GM19099 (cell line): ENCODE measurements around the gene CARHSP1.

Experiments
- POLR2A ChIP-seq: IDR thresholded peaks from 3 replicates; pipeline ENCODE4 v1.6.1; 2011; ENCODE audit warnings: low read depth; ENCODE audit not compliant: insufficient read length; ENCODE audit errors: extremely low read depth

CARHSP1 gene

GRCh38 chr16:8898660-8899318 lies 30.0 kb upstream of the CARHSP1 start:
- no peak for TF ChIP-seq POLR2A

GRCh38 chr16:8894736-8895334 lies 26.0 kb upstream of the CARHSP1 start:
- TF ChIP-seq POLR2A, result no peak

DNA sequence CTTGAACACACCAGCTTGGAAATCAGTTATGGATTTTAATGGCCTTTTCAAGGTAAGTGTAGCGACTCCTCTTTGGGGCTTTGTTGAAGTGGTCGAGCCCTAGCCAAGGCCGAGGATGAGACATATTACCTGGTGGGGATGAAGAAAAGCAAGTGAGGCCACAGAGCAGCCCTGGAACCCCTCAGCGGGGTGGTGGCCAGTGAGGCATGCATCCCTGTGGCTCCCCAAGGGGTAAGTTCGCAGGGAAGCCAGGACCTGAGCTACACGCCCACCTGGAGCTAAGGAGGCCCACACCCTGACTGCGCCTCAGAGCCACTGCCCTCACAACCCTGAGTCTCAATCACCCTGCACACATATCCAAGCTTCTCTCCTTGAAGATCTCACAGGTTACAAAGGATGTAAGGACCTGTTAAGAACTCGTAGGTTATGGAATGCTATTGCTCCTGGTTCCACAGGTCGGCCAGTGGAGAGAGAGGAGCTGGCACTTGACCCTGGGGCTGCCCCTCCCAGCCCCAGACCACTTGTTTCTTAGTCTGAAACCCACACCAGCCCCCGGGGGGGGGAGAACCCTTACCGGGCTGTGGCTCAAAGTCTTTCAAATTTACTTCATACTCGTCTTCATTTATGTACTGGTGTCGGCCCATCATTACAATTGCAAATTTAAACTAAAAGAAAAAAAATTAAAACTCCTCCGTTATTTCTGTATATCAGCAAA lies 25.3 kb upstream of the CARHSP1 start:
- no peak for TF ChIP-seq POLR2A

DNA sequence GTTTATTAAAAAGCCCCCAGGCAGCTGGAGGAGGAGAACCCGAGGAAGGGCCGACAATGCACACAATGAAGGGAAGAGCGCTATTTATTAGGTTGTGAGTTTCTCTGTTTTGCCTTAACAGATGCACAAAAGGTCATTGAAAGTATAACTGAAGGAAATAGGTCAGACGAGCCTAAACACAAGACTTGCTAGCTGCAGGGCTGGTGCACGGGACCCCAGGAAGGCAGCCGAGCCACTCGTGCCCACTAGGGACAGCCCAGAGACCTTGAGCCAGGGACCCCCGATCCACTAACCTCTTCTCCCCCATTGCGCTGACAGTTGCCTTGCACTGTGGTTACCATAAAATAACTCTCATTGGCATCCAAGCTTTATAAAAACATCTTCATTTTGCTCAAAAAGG lies 24.6 kb upstream of the CARHSP1 start:
- no peak for TF ChIP-seq POLR2A

GRCh38 chr16:8892101-8892575 lies 23.3 kb upstream of the CARHSP1 start:
- TF ChIP-seq POLR2A, result no peak

- TF ChIP-seq POLR2A, result no peak
Measured at GRCh38 chr16:8890549-8890921, 21.7 kb upstream of the CARHSP1 start.

- no peak for TF ChIP-seq POLR2A
Measured at GRCh38 chr16:8889893-8890548, 21.2 kb upstream of the CARHSP1 start.

- TF ChIP-seq POLR2A, result no peak
Measured at GRCh38 chr16:8888951-8889892, 20.4 kb upstream of the CARHSP1 start.

GRCh38 chr16:8887952-8888560 lies 19.2 kb upstream of the CARHSP1 start:
- no peak for TF ChIP-seq POLR2A

DNA sequence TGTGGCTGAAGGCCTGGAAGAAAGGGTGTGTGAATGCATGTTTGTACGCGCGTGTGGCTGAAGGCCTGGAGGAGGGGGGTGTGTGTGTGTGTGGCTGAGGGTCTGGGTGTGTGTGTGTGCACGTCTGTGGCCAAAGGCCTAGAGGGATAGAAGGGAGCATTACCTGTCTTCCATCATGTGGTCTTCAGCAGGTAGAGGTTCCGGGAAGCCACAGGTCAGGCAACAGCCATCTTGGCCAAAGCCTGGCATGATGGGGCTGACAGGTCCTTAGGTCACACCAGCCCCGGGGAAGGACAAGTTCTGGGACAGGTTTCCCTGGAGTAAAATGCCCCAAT lies 18.6 kb upstream of the CARHSP1 start:
- no peak for TF ChIP-seq POLR2A

GRCh38 chr16:8886593-8887430 lies 18.0 kb upstream of the CARHSP1 start:
- TF ChIP-seq POLR2A, result no peak

GRCh38 chr16:8885674-8886592 lies 17.1 kb upstream of the CARHSP1 start:
- TF ChIP-seq POLR2A, result no peak
